ENCODE measurements around the gene ZBTB20.

DNA sequence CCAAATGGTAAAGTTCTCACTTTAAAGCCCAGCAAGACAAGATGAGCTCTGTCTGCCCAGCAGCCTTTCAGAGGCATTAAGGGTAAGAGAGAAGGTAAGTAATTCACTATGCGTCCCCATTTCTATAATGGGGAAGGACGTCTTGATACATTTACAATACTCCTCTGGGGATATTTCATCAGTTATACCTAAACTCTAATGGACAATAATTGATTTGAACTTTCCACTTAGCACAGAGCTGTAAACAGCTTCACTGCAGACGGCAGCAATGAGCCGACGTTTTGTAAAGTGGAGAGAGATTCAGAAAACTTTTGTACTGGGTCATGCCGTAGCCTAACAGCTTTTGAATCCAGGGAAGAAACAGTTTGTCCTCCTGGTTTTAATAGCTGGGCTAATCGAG, 725.9 kb downstream of the ZBTB20 start:
- TF ChIP-seq, protein P1, sequence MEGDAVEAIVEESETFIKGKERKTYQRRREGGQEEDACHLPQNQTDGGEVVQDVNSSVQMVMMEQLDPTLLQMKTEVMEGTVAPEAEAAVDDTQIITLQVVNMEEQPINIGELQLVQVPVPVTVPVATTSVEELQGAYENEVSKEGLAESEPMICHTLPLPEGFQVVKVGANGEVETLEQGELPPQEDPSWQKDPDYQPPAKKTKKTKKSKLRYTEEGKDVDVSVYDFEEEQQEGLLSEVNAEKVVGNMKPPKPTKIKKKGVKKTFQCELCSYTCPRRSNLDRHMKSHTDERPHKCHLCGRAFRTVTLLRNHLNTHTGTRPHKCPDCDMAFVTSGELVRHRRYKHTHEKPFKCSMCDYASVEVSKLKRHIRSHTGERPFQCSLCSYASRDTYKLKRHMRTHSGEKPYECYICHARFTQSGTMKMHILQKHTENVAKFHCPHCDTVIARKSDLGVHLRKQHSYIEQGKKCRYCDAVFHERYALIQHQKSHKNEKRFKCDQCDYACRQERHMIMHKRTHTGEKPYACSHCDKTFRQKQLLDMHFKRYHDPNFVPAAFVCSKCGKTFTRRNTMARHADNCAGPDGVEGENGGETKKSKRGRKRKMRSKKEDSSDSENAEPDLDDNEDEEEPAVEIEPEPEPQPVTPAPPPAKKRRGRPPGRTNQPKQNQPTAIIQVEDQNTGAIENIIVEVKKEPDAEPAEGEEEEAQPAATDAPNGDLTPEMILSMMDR (conservative IDR thresholded peaks at IDR 0.05): no peak
- TF ChIP-seq EZH2 (IDR thresholded peaks at IDR 0.05; ENCODE audit: low read depth): no peak

Measured in PC-9 (cell line).